H1 (cell line): ENCODE measurements around the gene DOP1B. TPM values are rescaled to one million over a fixed set of nuclear protein-coding genes. Genes with fewer than 3 reads are reported as not detected.

Source experiments
- PHF8 ChIP-seq: fragments of 200-600 bp; sonication (generic); conservative IDR thresholded peaks from 2 replicates; pipeline ENCODE4 v1.7.1; 2012; ENCODE audit warnings: low read depth, mild to moderate bottlenecking, inconsistent platforms, low read length, moderate library complexity
- RXRA ChIP-seq: IDR thresholded peaks from 2 replicates; pipeline ENCODE4 v1.6.1; 2011; ENCODE audit warnings: low read depth, mild to moderate bottlenecking, low read length, moderate library complexity; ENCODE audit not compliant: insufficient read depth
- SRF ChIP-seq: IDR thresholded peaks from 2 replicates; pipeline ENCODE4 v1.6.1; 2011; ENCODE audit warnings: mild to moderate bottlenecking, low read depth, low read length, moderate library complexity
- SUZ12 ChIP-seq: fragments of 200-600 bp; sonication (generic); IDR thresholded peaks from 2 replicates; pipeline ENCODE4 v1.6.1; 2012; ENCODE audit warnings: mild to moderate bottlenecking, inconsistent platforms, low read length, moderate library complexity, mixed read lengths
- TAF7 ChIP-seq: optimal IDR thresholded peaks from 2 replicates; pipeline ENCODE3; 2011; ENCODE audit warnings: low read depth, mild to moderate bottlenecking, inconsistent platforms, low read length, moderate library complexity, borderline replicate concordance
- TCF12 ChIP-seq: IDR thresholded peaks from 2 replicates; pipeline ENCODE4 v1.6.1; 2011; ENCODE audit warnings: low read depth, mild to moderate bottlenecking, low read length
- polyA plus RNA-seq, 7 experiments: library from polyadenylated mRNA; depleted of rRNA in 3 of 7; stranded (reverse) in 5 of 7; unstranded in 2 of 7; fragments of >200 nt in 5 of 7; fragments of 200-250 nt in 2 of 7; gene quantifications; 1 replicate in 5 of 7; 2 replicates in 1 of 7; 4 replicates in 1 of 7; pipeline versions ENCODE4 v1.2.1 to v1.2.3, GENCODE V29; 2011 to 2013; ENCODE audit warnings: missing spikeins in 2 of 7, mixed read lengths in 2 of 7
- total RNA-seq: library from RNA; stranded (reverse); fragmentation: NEBNext Ultra II Directional; extraction: Animal tissue kit (Norgen Biotek cat#: 25700); gene quantifications from 2 replicates; pipeline ENCODE4 v1.2.1, GENCODE V29; 2021

The DOP1B gene
- total and polyA plus RNA-seq, 2 of the 8 experiments (the other 6 are each of a cell fraction or from before 2014, with no cell fraction given) = 2.8 to 9.9 TPM

- no peak for TF ChIP-seq TCF12
- no peak for TF ChIP-seq SUZ12
- TF ChIP-seq TAF7 = no peak
- no peak for TF ChIP-seq SRF
- no peak for TF ChIP-seq PHF8
- TF ChIP-seq RXRA = no peak
These were observed 24.3 kb downstream of the DOP1B start (continued) for GRCh38 chr21:36180963-36181362.
